Measurements from ENCODE around the gene ARPC4. TPM values are rescaled to one million over a fixed set of nuclear protein-coding genes. Genes with fewer than 3 reads are reported as not detected.

ARPC4 gene
- total RNA-seq, 1 donor from 2014 or later, result 77.7 TPM

- no peak for DNase-seq
Measured at GRCh38 chr3:9793161-9793781, 389 bp downstream of the ARPC4 start.

- DNase-seq, result no peak
Measured at GRCh38 chr3:9794400-9794799, 1.5 kb downstream of the ARPC4 start.

- DNase-seq, result no peak
Measured at GRCh38 chr3:9795207-9795606, 2.3 kb downstream of the ARPC4 start.

- DNase-seq, result no peak
Measured at GRCh38 chr3:9797196-9797945, 4.5 kb downstream of the ARPC4 start.

- DNase-seq, result no peak
Measured at GRCh38 chr3:9800529-9800928, 7.6 kb downstream of the ARPC4 start.

GRCh38 chr3:9803494-9803893 is 10.6 kb downstream of the ARPC4 start:
- no peak for DNase-seq

GRCh38 chr3:9804996-9805395 is 12.1 kb downstream of the ARPC4 start:
- no peak for DNase-seq

- no peak for DNase-seq
Measured at GRCh38 chr3:9806137-9806536, 13.3 kb downstream of the ARPC4 start.

- DNase-seq, result no peak
Measured at GRCh38 chr3:9806688-9807589, 14.1 kb downstream of the ARPC4 start.

- no peak for DNase-seq
Measured at GRCh38 chr3:9807981-9808344, 15.1 kb downstream of the ARPC4 start.

GRCh38 chr3:9808345-9809037 is 15.6 kb downstream of the ARPC4 start:
- no peak for DNase-seq

GRCh38 chr3:9809239-9809614 is 16.3 kb downstream of the ARPC4 start:
- DNase-seq, result no peak

- peak; percentile 37 for DNase-seq
Measured at GRCh38 chr3:9809615-9810432, 16.9 kb downstream of the ARPC4 start, which contains the start of gene TTLL3. TTLL3 (plus strand) TSS chr3:9810262; CDS start chr3:9810662, 400 bp downstream.

- DNase-seq, result no peak
Measured at GRCh38 chr3:9810433-9810770, 17.5 kb downstream of the ARPC4 start.

- DNase-seq, result no peak
Measured at GRCh38 chr3:9810846-9811245, 18.0 kb downstream of the ARPC4 start.

GRCh38 chr3:9812870-9813483 is 20.1 kb downstream of the ARPC4 start:
- no peak for DNase-seq

GRCh38 chr3:9815986-9816385 is 23.1 kb downstream of the ARPC4 start:
- no peak for DNase-seq

GRCh38 chr3:9817436-9817835 is 24.6 kb downstream of the ARPC4 start:
- DNase-seq, result no peak

GRCh38 chr3:9818666-9819335 is 25.9 kb downstream of the ARPC4 start:
- DNase-seq, result no peak

- no peak for DNase-seq
Measured at GRCh38 chr3:9820543-9820942, 27.7 kb downstream of the ARPC4 start.

- DNase-seq, result no peak
Measured at GRCh38 chr3:9820946-9821345, 28.1 kb downstream of the ARPC4 start.

All from skin of body (tissue), 2 donors.